GM21526 (cell line): ENCODE results near the gene KMT2D.
A peak's percentile ranks its signal among the peaks of the same experiment; 100 is the strongest.

Experiments used
- ATAC-seq: cut with Tn5 transposase; IDR thresholded peaks from one replicate; pipeline ENCODE4 v1.9.1; 2021; ENCODE audit warnings: moderate library complexity; ENCODE audit not compliant: unreplicated experiment, low FRiP score

Gene KMT2D

DNA sequence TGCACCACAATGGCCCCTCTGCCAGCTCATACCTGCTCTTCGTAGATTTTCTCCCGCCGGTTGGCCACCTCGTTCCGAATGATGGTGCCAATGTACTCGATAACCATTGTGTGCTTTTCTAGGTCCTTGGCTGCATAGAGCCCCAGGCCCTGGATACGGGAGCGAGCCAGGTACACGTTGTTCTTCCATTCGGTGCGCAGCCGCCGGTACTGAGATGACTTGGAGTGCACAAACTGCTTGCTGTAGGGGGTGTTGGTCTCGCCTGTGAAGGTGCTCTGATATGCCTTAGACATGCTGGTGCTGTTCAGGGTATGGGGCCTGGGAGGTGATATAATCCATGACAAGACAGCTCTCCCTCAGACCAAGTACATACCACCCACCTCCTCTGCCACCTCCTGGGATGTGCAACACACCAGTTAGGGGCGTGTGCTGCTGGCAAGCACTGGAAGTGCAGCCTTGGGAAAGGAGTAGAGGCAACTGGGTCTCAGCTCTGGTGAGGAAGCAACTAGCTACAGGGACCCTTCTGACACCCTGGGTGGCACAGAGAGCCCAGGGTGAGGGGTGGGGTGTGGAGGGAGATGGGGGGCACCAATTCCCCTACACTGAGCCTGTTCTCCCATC is 37.9 kb downstream of the KMT2D start:
- no peak for ATAC-seq

DNA sequence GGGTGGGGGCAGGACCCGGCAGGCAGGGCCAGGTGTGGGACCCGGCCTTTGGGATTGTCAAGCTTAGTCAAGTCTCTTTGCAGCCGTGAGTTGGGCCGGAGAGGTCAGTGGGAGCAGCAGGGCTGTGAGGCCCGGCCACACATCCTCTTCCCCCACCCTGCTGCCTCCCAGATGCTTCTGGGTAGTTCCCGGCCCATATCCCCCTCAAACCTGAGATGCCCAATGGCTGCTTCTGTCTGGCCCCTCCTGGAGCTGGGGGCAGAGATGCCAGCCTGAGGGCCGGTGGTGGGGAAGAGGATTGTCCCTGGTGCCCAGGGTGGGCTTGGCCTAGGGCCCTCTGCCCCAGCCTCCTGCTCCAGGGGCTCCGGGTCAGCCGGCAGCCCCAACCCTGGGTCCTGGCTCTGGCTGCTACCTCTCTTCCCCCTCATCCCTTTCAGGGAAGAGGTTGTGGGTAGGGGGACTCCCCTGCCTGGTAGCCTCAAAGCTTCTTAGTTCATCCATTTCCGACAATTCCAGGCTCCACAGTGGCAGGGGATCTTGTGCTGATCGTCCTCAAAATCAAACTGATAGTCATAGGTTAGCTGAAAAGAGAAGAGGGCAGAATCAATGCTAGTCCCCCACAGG is 39.2 kb downstream of the KMT2D start:
- no peak for ATAC-seq

DNA sequence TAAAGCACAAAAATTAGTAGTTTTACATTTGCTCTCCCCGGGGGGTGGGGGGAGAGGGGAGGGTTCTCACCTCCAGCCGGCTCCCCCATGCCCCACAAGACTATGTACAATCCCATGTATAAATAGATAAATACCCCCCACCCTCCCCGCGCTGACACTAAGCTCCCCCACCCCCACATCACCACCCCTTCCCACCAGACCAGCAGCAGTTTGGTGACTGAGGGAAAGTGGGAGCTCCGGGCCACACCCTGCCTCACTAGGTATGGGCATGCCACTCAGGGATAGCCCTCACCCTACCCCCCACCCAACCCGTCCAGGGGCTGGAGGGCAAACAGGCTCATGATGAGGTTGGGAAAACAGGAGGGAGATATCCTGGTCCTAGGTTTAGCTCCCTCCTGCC is 40.2 kb downstream of the KMT2D start:
- no peak for ATAC-seq

DNA sequence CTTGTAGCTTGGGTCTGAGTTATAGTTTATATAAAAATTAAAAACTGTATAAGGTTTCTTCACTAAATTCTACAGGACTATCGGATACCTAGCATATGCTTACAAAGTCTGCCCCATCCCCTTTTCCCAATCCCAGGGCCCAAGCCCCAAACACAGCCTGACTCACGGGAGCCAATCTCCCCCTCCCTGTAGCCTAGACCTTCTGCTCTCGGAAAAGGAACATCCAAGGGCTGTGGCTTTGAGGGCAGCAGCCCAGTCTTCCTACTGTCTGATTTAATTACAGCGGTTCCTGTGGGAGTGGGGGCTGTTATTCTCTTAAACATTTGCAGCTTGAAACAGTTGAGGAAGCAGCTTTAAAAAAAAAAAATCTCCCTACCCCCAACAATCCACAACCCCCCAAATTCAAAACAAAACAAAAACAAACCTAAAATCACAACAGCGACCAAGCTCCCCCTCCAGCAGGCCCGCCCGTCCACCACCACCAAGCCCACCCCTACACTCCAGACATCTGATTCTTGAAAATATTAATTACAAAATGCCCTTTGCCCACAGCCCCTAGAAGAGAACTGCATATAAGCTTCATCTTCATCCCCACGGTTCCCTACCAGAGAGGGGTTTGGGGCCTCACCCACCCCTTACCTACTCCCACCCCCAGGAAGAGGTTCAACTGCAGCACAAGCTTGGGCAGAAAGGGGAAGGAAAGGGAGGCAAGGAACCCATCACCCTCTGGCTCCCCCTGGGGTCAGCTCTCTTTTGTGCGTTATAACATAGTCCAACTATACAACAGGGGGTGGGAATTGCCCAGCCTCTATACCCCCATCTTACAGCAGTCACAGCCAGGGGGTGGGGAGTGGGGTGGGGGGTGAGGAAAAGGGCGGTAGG is 40.9 kb downstream of the KMT2D start:
- no peak for ATAC-seq

DNA sequence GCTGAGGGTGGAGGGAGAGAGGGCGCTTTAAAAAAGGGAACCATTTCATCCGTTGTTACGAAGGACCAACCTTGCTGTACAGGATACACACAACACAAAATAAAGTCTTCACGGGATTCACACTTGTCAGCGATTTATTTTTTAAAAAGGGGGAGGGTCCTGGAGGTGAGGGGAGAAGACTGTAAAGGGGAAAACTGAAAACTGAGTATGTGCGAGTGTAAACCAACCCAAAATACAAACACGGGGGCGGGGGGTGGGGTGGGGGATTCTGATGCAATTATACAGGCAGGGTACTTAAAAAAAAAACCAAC is 41.5 kb downstream of the KMT2D start:
- peak; percentile 12 for ATAC-seq

DNA sequence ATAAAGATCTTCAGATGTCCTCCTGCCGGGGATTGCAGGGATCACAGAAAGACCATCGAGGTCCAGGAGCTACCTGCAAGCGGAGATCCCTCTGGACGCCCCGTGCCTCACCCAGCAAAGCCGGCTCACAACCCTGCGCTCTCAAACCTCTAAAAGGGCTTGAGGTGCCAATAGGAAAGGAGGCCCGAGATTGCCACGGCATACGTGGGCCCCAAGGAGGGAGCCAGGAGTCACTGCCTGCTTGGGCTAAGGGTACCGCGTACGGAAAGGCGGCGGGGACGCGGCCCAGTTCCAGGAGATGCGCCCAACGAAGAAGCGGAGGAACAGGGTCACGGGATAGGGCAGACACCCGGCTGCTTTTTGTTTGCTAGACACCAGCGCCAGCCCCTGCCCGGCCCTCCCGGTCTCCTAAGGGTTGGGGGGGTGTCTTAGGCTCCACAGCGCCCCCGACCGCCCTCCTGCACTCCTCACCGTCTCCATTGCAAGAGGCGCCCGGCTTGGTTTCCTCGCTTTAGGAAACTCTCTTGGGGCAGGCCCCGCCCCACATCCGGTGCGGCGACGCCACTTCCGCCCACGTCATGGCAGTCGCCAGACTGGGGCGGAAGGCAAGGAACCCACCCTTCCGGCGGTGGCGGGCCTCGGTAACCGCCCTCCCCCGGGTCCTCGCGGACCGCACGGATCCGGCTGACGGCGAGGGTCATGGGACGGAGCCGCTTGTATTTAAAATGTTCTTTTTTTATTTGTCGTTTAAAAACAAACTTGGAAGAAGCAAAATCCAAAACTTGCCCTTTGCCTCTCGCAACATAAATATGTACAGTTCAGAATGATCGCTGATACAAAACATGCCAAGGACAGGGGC is 42.1 kb downstream of the KMT2D start, which contains the start of gene PRKAG1:
Gene PRKAG1, minus strand, starts transcription at position 516 of the 859 bp plus-strand sequence. Its CDS starts 36 bp downstream, at position 480.
- ATAC-seq, result peak; percentile 90

DNA sequence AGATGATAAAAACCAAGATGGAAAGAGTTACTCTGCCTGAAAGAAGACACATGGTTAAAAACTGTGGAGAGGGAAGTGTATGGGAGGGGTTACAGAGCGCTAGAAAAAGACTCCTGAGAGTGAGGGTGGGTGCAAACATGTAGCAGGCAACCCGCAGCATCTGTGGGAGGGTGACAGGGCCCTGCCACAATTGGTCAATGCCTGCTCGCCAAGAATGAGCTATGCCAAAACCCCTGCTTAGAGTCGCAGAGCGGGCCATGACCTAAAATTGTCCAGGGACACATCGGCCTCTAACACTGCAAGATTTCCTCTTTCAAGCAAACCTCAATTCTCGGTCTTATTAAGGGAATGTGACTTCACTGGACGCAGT is 42.7 kb downstream of the KMT2D start:
- no peak for ATAC-seq

GRCh38 chr12:49015196-49015595 is 45.4 kb downstream of the KMT2D start:
- ATAC-seq, result no peak

DNA sequence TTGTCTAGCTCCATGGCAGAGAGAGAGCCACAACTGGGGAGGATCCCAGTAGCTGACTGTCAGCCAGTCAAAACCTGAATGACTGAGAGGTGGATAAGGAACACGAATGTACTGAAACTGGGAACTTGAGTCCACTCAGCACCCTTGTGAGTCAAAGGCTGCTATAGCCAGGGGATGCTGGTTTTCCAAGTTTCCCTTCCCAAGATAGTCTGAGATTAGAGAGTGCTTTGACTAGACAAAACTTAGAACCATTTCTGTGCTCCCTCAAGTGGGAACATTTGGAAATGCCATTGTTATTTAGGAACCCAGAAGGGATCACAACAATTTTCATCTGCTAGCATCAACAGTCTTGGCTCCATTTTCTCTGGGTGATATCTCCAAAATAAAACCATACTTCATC is 46.0 kb downstream of the KMT2D start:
- no peak for ATAC-seq

DNA sequence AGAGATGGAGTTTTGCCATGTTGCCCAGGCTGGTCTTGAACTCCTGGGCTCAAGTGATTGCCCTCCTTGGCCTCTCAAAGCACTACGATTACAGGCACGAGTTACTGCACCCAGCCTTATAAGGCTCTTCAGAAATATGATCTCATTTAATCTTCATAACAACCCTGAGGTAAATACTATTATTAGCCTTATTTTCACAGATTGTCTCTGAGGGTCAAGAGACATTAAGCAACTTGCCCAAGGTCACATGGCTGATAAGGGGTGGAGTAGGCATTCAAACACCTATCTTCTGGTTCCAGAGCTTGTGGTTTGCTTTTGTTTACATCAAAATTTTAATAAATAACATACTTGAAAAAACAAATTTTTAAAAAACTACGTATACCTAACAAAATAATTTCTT is 47.2 kb downstream of the KMT2D start:
- no peak for ATAC-seq

DNA sequence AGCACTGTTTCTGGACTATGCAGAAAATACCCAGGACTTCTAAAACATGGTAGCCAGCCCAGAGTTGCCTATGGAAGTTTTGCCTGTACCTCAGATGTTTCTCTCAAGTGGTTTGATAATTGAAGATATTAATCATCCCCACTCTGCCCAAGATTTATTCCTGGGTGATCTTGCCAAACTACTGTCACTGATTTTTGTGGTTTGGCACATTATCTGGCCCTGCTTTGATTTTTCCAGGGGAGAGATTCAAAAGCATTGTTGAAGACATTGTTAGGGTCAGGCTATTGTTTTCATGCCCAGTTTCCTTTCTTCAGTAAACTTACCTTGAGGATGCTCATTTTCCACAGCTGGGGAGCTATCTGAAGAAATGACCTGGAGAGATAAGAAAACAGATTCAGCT is 47.9 kb downstream of the KMT2D start:
- ATAC-seq, result no peak
